ENCODE results near the gene XPO5. TPM values are rescaled to one million over a fixed set of nuclear protein-coding genes. Genes with fewer than 3 reads are reported as not detected.
"Not testable (repeated sequence)": the region's sequence is repeated elsewhere in the genome, so short reads cannot be mapped to it uniquely, and the experiment has no call there.

Gene XPO5
- total RNA-seq, 1 experiment from 2014 or later, result 77.4 TPM

DNA sequence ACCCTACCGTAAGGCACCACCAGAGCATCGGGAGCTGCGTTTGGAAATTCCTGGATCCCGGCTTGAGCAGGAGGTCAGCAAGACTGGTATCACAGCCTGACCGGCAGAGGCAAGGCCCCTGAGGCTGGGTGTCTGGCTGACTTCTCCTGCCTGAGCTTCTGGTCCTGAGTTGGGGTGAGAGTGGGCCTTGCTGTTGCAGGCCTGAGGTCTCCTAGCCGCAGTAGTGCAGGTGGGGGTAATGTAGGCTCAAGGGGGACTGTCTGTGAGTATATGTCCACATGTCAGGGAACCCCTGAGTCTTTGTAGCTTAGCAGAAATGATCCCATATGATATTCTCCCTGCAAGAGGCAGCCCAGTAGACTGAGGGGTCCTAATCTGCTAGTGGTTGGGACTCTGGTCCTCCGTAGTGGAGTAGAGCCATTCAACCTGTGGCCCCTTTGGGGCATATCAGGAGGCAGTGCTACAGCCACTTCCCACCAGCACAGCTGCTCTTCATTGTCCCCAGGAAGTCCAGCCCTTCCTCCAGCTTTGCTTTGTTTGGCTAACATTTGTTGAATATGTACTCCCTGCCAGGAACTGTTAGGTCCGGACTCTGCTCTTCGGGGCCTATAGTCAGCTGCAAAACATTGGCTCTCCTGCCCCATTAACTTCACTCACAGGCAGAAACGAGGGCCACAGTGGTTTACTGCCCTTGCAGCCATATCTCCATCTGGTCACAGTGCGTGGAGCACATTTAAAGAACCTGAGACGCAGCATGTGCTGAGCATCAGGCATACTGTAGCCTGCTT lies 76.6 kb downstream of the XPO5 start:
- no peak overlapping the region for H3K4me3 ChIP-seq (replicated peaks in 1 of 2; ENCODE audit: low read depth in 1 of 2, low read length in 2 of 2)
- H3K4me2 ChIP-seq (ENCODE audit: low read length), result no peak overlapping the region
- H3K4me1 ChIP-seq (ENCODE audit: control insufficient read depth in 1 of 2, insufficient read depth in 2 of 2, low read length in 2 of 2), result peaks cover 25 to 31% of the 10 kb centered on the region in 2 experiments
- ATAC-seq (no peak), DNase-seq (ENCODE audit: low read depth, low spot score) (no peak)
- H3K79me2 ChIP-seq (ENCODE audit: insufficient read depth, low read length), result peaks cover 30% of the 10 kb centered on the region
- TF ChIP-seq ELF1 (IDR thresholded peaks at IDR 0.05; ENCODE audit: borderline replicate concordance, low read depth) (no peak), POLR2A (IDR thresholded peaks at IDR 0.05; ENCODE audit: borderline replicate concordance, extremely low read depth, insufficient read depth, insufficient read length) (no peak), YY1 (IDR thresholded peaks at IDR 0.05; ENCODE audit: extremely low read depth, insufficient replicate concordance, low read depth, low read length) (no peak), ZFX (IDR thresholded peaks at IDR 0.05) (no peak), RAD21 (IDR thresholded peaks at IDR 0.05; ENCODE audit: low read depth) (no peak), POLR2AphosphoS5 (IDR thresholded peaks at IDR 0.05; ENCODE audit: low read depth, low read length) (no peak), SRF (IDR thresholded peaks at IDR 0.05; ENCODE audit: low read depth) (no peak)
- no peak overlapping the region for H2AFZ ChIP-seq (ENCODE audit: low read depth, low read length, poor library complexity, severe bottlenecking)
- intact Hi-C loops (cut with micrococcal nuclease), result loop anchor here (5.0 kb wide), 1 partner anchor 597 kb away; no protein-coding TSS in a partner anchor
- H3K36me3 ChIP-seq (ENCODE audit: control insufficient read depth in 1 of 2, insufficient read depth in 2 of 2, low read length in 2 of 2), result peaks cover 11 to 43% of the 10 kb centered on the region in 2 experiments; a peak in 3 of 4 replicates
- H3K27me3 ChIP-seq (ENCODE audit: insufficient read depth, low read length), result no peaks in the 10 kb centered on the region
- ChIA-PET POLR2A (no interaction called here), CTCF (no interaction called here), RAD21 (ENCODE audit: low non-redundant PET in 1 of 2, low total read pairs in 2 of 2, uncharacterized antibody in 2 of 2, unreplicated experiment in 2 of 2) (no interaction called here)
- no peak overlapping the region for H3K9ac ChIP-seq (ENCODE audit: low read length)
- H3K9me2 ChIP-seq (ENCODE audit: insufficient read depth), result no peaks in the 10 kb centered on the region
- H3K27ac ChIP-seq (ENCODE audit: low read depth, low read length), result no peak overlapping the region
- H4K20me1 ChIP-seq (ENCODE audit: insufficient read depth), result no peaks in the 10 kb centered on the region
- H3K9me3 ChIP-seq (ENCODE audit: control insufficient read depth in 1 of 2, insufficient read depth in 1 of 2, low read depth in 1 of 2, low read length in 2 of 2), result no peaks in the 10 kb centered on the region
- BruUV-seq (replicated peaks), result no TSS peak

DNA sequence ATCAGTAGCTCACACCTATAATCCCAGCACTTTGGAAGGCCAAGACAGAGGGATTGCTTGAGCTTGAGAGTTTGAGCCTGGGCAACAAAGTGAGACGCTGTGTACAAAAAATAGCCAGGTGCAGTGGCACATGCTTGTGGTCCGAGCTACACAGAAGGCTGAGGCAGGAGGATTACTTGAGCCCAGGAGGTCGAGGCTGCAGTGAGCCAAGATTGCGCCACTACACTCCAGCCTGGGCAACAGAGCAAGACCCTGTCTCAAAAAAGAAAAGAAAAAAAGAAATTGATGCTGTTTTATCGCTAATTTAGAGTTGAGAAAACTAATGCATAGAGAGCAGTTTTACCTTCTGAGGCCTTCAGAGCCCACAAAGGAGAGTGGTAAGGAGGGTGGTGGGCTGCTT lies 77.5 kb downstream of the XPO5 start:
- H3K4me2 ChIP-seq (ENCODE audit: low read length); H3K4me3 ChIP-seq (replicated peaks in 1 of 2; ENCODE audit: low read depth in 1 of 2, low read length in 2 of 2); H3K9ac ChIP-seq (ENCODE audit: low read length); H3K27me3 ChIP-seq (ENCODE audit: insufficient read depth, low read length); ATAC-seq; H3K9me3 ChIP-seq (ENCODE audit: control insufficient read depth in 1 of 2, insufficient read depth in 1 of 2, low read depth in 1 of 2, low read length in 2 of 2); POLR2A ChIA-PET; CTCF ChIA-PET; RAD21 ChIA-PET (ENCODE audit: low non-redundant PET in 1 of 2, low total read pairs in 2 of 2, uncharacterized antibody in 2 of 2, unreplicated experiment in 2 of 2); H3K27ac ChIP-seq (ENCODE audit: low read depth, low read length); DNase-seq (ENCODE audit: low read depth, low spot score); H2AFZ ChIP-seq (ENCODE audit: low read depth, low read length, poor library complexity, severe bottlenecking); BruUV-seq (replicated peaks); H4K20me1 ChIP-seq (ENCODE audit: insufficient read depth); H3K9me2 ChIP-seq (ENCODE audit: insufficient read depth): not testable (repeated sequence)
- Histone ChIP-seq H3K4me1 (ENCODE audit: control insufficient read depth in 1 of 2, insufficient read depth in 2 of 2, low read length in 2 of 2) (peaks cover 25 to 36% of the 10 kb centered on the region in 2 experiments), H3K36me3 (ENCODE audit: control insufficient read depth in 1 of 2, insufficient read depth in 2 of 2, low read length in 2 of 2) (peaks cover 11 to 38% of the 10 kb centered on the region in 2 experiments; a peak in 3 of 4 replicates), H3K79me2 (ENCODE audit: insufficient read depth, low read length) (peaks cover 38% of the 10 kb centered on the region)
- intact Hi-C loops (cut with micrococcal nuclease), result loop anchor here (5.0 kb wide), 1 partner anchor 596 kb away; no protein-coding TSS in a partner anchor

Data from HCT116 (cell line).